Dedifferentiated amniotic fluid mesenchymal stem cell (primary cell): ENCODE results near the gene ADAMTSL1.
A peak's percentile ranks its signal among the peaks of the same experiment; 100 is the strongest.

Experiments
- DNase-seq: peaks from one replicate; pipeline ENCODE4 v3.0.0-alpha.2; 2016; ENCODE audit errors: extremely low spot score

ADAMTSL1 gene

GRCh38 chr9:18606846-18607245, 132.9 kb downstream of the ADAMTSL1 start:
- DNase-seq, result no peak

- no peak for DNase-seq
Measured at GRCh38 chr9:18608371-18608770, 134.4 kb downstream of the ADAMTSL1 start.

- no peak for DNase-seq
Measured at GRCh38 chr9:18610956-18611355, 137.0 kb downstream of the ADAMTSL1 start.

GRCh38 chr9:18611971-18612370, 138.0 kb downstream of the ADAMTSL1 start:
- DNase-seq, result no peak

GRCh38 chr9:18614116-18614515, 140.2 kb downstream of the ADAMTSL1 start:
- DNase-seq, result no peak

GRCh38 chr9:18614651-18615050, 140.7 kb downstream of the ADAMTSL1 start:
- no peak for DNase-seq

GRCh38 chr9:18616976-18617375, 143.0 kb downstream of the ADAMTSL1 start:
- no peak for DNase-seq

GRCh38 chr9:18617759-18618158, 143.8 kb downstream of the ADAMTSL1 start:
- DNase-seq, result no peak

- DNase-seq, result no peak
Measured at GRCh38 chr9:18618862-18619261, 144.9 kb downstream of the ADAMTSL1 start.

GRCh38 chr9:18622186-18622836, 148.4 kb downstream of the ADAMTSL1 start:
- no peak for DNase-seq

GRCh38 chr9:18623221-18624079, 149.5 kb downstream of the ADAMTSL1 start:
- no peak for DNase-seq

- no peak for DNase-seq
Measured at GRCh38 chr9:18626046-18626698, 152.2 kb downstream of the ADAMTSL1 start.

GRCh38 chr9:18629136-18629535, 155.2 kb downstream of the ADAMTSL1 start:
- no peak for DNase-seq

GRCh38 chr9:18632632-18633403, 158.9 kb downstream of the ADAMTSL1 start:
- peak; percentile 51 for DNase-seq

- no peak for DNase-seq
Measured at GRCh38 chr9:18636781-18637180, 162.8 kb downstream of the ADAMTSL1 start.

- peak; percentile 24 for DNase-seq
Measured at GRCh38 chr9:18638371-18639249, 164.7 kb downstream of the ADAMTSL1 start.

- DNase-seq, result no peak
Measured at GRCh38 chr9:18639911-18640310, 166.0 kb downstream of the ADAMTSL1 start.

- DNase-seq, result peak; percentile 88
Measured at GRCh38 chr9:18658804-18659705, 185.1 kb downstream of the ADAMTSL1 start.

GRCh38 chr9:18660001-18660400, 186.0 kb downstream of the ADAMTSL1 start:
- no peak for DNase-seq

- no peak for DNase-seq
Measured at GRCh38 chr9:18662320-18662719, 188.4 kb downstream of the ADAMTSL1 start.
